HG02981 (cell line): Measurements from ENCODE around the gene HS6ST1.

Experiments used
- ATAC-seq: cut with Tn5 transposase; IDR thresholded peaks from one replicate; pipeline ENCODE4 v1.9.1; 2021; ENCODE audit warnings: mild to moderate bottlenecking, moderate library complexity; ENCODE audit not compliant: unreplicated experiment

HS6ST1 gene, protein sequence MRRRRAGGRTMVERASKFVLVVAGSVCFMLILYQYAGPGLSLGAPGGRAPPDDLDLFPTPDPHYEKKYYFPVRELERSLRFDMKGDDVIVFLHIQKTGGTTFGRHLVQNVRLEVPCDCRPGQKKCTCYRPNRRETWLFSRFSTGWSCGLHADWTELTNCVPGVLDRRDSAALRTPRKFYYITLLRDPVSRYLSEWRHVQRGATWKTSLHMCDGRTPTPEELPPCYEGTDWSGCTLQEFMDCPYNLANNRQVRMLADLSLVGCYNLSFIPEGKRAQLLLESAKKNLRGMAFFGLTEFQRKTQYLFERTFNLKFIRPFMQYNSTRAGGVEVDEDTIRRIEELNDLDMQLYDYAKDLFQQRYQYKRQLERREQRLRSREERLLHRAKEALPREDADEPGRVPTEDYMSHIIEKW

GRCh38 chr2:128318776-128319464 lies at the start of gene HS6ST1:
Gene HS6ST1 (minus strand): TSS chr2:128318868. CDS start chr2:128318563, 305 bp downstream.
- peak; percentile 64 for ATAC-seq

DNA sequence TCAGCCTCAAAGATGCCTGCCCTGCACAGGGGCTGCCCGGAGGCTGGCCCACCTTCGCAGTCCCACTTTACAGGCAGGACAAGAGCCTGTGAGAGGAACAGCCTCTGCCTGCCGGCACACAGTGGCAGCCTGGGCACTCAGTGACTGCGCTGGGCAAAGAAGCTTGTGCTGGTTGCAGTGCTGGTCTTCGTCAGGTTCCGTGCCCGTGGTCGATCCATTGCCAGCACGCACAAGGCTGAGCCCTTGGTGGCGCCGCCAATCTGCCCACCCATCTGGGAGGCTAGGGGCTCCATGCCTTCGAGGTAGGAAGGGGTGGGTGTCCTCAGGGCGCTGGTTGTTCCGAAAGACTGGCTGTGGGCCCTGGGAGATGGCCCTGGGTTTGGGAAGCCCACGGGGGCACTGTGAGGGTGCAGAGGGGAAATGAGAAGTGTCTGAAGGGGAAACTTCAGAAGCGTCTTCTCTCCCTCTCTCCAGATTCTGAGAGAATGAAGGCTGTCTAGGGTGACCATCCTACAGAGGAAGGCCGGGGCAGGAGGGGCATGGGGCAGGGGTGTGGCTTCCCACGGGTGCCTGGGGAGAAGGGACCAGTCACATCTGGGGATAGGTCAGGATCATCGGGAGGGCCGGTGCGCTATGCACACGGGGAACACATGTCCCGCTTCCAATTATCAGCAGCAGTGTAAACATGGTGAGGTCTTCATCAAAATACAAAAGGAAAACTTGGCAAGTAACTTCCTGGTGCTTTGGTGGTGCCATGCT lies 49.1 kb upstream of the HS6ST1 start:
- no peak for ATAC-seq

DNA sequence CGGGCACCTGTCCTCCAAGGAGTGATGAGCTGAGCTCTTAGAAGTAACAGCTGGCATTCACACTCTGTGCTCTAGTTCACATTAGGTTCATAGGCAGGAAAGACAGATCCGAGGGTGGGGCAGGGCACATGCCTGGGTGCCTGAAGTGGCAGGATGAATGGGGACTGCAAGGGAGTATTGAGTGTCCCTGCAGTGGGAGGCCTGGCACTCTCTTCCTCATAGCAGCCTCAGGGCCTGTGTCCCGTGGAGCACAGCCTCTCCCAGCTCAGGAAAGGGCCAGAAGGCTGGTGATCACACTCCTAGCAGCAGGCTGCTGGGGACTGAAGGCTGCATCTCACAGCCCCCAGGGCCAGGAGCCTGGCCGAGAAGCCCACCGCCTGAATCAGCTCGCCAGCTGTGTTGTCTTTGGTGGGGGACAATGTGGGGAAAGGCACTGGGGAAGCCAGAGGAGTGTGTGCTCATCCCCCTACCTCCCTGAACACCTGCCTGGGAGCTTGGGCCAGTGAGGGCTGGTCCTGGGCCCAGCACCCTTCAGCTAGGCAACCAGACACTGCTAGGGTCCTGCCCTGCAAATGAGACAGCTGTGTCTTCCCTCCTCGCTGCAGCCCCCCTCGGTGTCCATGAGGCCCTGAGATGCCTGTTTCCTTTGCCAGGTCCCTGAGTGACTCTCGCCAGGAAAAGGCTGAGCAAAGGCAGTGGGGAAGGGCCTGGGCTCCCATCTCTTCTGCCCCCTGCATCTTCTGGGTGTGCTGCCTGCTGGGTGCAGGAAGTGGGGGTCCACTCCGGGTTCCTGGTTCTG lies 48.2 kb upstream of the HS6ST1 start:
- ATAC-seq, result no peak

DNA sequence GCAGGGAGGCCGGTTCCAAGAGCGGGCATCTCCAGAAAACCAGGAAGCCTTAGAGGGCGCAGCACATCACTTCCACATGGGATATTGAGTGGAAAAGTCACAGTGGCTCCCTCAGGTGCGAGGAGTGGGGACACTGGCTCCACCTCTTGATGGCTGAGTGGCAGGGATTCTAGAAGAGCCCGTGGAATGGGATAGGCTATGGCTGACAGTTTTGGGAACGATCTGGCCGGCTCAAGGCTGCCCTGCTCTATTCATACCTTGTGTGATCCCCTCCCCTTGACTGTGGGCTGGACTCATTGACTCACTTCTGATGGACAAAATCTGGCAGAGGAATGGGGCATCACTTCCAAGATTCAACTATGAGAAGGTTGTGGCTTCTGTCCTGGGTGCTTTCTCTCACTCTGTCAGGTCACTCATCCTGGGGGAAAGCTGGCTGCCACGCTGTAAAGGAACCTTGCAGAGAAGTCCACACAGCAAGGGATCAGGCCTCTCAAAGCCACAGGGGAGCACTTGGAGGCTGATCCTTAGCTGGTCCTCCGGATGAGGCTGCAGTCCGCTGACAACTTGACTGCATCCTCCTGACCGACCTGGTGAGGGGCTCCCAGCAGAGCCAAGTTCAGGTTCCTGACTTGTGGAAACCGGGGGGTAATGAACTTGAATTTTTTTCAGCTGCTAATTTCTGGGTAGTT lies 46.7 kb upstream of the HS6ST1 start:
- ATAC-seq, result no peak

DNA sequence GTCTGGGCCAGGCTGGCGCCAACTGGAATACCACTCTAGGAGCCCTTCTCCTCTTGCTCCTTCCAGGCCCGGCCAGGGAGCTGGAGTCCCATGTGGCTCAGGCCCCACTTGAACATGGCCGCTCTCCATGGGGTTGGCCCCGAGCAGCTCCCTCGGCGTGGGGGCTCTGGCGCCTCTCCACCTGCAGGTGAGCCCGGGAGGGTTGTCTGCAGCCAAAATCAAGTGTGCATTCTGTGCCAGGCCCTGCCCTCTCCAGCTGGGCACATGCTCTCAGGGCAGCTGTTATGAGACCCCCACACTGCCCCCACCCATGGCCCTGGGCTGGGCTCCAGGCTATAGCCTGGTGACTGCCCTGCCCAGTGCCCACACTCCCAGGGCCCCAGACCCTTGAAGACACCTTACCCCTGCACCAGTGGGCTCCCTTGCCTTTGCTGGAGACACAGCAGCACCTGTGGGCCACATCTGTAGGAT lies 45.8 kb upstream of the HS6ST1 start:
- ATAC-seq, result no peak

DNA sequence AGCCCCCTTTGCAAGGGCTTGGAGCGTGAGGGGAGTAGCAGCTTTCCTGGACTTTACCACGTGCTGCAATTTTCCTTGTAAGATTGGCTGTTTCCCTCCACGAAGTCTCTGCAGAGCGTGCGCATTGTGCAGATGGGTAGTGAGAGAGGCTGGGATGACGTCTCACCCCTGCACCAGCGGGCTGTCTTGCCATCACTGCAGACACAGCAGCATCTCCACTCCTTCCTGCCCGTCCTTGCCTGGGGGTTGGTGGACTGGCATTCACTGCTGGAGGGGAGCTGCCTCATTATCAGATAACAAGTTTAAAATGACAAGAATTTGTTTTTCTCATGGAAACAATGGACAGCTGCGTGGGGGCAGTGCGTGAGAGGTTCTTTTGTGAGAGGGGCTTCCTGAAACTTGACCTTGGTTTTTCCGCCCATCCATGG lies 45.3 kb upstream of the HS6ST1 start:
- ATAC-seq, result no peak

- no peak for ATAC-seq
These were observed 44.2 kb upstream of the HS6ST1 start for GRCh38 chr2:128362889-128363228.

GRCh38 chr2:128362176-128362888 lies 43.7 kb upstream of the HS6ST1 start:
- no peak for ATAC-seq

DNA sequence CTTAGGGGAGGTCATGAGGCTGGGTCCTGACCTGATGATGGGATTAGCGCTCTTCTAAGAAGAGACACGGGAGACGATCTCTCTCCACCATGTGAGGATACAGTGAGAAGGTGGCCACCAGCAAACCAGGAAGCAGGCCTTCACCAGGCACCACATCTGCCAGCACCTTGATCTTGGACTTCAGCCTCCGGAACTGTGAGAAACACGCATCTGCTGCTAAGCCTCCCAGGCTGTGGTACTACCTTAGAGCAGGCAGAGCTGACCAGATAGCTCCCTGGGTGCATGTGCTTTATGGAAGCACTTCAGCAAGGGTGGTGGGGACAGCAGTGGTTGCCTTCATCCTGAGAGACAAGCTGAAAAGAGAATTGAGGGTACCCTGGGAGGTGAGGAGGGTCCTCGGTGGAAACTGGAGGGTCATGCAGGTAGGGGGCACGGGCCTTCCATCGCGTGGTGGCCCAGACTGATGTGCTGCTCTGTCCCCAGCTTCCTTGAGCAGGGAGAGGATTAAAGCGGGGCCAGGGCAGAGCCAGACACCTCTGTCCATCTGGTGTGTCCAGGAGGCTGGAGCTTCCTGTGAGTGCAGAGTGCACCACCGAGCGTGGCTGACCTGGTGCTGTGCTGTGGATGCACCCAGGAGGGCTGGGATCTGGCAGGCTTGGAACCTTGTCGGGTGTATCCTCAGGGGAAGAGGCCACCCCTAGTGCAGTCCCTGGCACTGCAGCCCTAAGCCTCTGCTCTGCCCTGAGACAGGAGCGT lies 42.9 kb upstream of the HS6ST1 start:
- ATAC-seq, result no peak

DNA sequence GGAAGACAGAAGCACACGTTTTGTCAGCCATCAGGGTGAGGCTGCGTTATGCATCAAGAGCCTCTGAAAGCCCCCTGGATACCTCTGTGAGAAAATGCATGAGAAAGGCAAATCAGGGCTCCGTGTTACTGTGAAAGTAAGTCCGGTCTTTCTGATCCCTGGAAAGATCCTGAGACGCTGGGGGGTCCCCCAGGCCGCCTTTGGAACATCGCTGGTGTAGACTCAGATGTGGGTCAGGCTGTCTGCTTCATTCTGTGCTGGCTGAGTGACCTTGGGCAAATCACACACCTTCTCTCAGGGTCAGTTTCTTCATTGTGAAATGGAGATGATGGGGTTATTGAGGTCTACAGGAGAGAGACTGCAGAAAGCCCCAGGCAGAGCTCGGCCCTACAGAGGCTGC lies 42.0 kb upstream of the HS6ST1 start:
- no peak for ATAC-seq

GRCh38 chr2:128359841-128360240 lies 41.2 kb upstream of the HS6ST1 start:
- no peak for ATAC-seq

- ATAC-seq, result no peak
These were observed 40.5 kb upstream of the HS6ST1 start for GRCh38 chr2:128358941-128359731.

- no peak for ATAC-seq
These were observed 39.1 kb upstream of the HS6ST1 start for GRCh38 chr2:128357506-128358370.

- ATAC-seq, result no peak
These were observed 37.5 kb upstream of the HS6ST1 start for GRCh38 chr2:128356127-128356526.

DNA sequence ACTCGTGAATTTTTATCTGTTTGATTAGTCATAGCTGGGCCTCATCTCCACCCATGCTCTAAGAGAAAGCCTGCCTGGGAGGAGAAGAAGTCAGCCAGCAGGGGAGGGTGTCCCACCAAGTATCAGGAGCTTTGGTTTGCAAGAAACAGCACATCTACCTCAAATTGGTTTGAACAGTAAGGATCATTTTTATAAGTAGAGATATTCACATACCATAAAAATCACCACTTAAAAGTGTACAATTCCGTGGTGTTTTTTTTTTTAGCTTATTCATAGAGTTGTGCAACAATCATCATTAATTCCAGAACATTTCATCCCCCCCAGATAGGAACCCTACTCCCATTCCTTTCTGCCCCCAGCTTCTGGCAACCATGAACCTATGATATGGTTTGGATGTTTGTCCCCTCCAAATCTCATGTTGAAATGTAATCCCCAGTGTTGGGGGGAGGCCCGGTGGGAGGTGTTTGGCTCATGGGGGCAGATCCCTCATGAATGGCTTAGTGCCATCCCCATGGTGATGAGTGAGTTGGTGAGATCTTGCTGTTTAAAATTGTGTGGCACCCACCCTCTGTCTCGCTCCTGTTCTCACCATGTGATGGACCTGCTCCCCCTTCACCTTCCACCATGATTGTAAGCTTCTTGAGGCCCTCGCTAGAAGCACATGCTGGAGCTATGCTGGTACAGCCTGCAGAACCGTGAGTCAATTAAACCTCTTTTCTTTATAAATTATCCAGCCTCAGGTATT lies 36.2 kb upstream of the HS6ST1 start:
- ATAC-seq, result no peak

GRCh38 chr2:128354161-128354560 lies 35.5 kb upstream of the HS6ST1 start:
- no peak for ATAC-seq
